HG02642 (cell line): Measurements from ENCODE around the gene PTPRD.

ENCODE experiments used
- ATAC-seq: cut with Tn5 transposase; IDR thresholded peaks from one replicate; pipeline ENCODE4 v1.9.1; 2021; ENCODE audit warnings: mild to moderate bottlenecking; ENCODE audit not compliant: unreplicated experiment, poor library complexity

Gene PTPRD

GRCh38 chr9:8895861-8896224, 1717.0 kb downstream of the PTPRD start:
- no peak for ATAC-seq

DNA sequence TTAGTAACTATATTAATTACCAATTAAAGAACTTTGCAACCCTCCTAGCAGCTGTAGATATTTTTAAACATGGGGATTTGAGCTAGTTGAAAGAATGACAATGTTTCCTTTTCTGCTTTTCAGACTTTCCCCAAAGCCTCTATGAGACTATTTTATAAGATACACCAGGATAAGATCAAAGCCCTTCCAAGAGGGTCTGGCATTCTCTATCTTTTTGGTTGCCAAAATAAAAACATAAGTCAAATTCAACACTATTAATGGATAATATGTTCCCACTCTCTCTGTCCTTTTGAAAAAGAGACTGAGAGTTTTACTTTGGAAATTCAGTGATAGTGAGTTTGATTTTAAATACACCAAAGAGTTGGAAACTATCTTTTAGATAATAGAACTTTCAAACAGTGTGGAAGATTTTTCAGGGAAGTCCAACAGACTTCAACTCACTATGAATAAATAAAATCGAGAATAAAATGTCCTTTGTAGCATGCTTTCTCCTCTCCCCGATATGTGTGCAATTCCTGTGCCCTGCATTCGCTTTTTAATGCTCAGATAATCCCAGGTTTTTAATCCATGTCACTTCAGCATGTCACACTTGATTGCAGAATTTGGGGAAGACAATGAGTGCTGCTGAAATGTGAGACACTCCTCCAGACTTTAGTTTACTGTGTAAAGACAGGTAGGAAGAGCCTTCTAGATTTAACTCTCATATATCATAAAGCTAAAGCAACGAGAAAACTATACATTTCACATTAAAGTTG, 1717.5 kb downstream of the PTPRD start:
- no peak for ATAC-seq

DNA sequence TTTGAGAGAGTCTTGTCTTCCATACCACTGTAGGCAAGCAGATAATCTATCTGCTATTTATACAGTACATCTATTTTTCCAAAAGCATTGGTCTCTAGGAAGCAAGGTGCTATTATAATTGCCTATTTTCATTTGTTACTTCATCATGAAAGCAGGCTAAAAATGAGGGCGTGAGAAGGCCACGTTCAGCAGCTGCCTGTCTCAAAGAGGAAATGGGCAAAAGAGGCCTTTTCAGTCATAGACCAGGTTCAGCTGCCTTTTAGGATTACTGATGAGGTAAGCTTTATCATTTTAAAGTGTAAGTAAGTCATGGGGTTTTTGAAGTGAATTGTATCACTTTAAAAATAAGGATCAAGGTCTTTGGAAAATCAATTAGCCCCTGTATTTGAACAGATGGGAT, 1722.1 kb downstream of the PTPRD start:
- ATAC-seq = no peak

DNA sequence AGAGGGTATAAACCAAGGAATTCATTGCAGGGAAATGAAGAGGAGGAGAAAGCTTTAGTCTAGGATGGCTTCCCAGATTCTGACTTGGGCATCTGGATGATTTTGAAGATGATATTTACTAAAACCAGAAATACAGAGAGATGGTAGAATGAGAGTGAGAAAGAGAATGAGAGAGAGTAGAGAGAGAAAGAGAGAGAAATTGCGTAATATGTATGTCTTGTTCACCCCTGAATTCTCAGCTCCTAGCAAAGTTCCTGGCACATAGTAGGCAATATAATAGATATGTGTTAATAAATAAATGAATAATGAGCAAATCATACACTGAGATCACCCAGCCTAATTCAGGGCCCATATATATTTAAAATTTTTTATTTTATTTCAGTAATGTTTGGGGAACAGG, 1723.7 kb downstream of the PTPRD start:
- no peak for ATAC-seq

DNA sequence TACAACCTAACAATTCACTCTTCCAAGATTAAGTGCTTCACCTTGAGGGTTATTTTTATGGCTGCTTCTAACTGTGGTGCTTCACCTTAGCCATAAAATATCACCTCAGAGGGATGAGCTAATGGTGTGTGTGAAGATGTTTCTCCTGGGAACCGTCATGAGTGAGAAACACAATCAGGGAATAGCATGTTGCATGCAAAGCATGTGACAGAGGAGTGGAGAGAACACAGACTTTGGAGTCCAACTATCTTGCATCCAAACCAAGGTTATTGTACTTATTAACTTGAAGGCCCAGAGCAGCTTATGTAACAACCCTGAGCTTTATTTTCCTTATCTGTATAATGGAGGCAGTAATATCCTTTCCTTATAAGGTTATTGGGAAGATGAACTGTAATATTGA, 1724.2 kb downstream of the PTPRD start:
- ATAC-seq = no peak

DNA sequence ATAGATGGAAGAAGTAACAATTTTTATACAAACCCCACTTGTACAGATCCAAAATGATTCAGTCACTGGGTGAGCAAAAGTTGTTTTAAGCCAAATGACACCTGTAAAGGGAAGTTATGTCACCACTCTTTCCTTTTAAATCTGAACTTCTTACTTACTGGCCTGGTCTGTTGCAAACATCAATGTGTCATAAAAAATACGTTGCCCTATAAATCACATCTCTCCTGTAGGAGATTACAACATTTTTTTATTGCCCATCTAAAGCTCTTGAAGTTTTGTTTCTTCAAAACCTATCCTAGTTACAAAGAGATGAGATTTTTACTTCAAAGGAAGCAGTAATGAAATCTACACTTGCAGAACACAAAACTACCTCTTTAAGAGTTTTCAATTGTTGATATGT, 1725.4 kb downstream of the PTPRD start:
- no peak for ATAC-seq

DNA sequence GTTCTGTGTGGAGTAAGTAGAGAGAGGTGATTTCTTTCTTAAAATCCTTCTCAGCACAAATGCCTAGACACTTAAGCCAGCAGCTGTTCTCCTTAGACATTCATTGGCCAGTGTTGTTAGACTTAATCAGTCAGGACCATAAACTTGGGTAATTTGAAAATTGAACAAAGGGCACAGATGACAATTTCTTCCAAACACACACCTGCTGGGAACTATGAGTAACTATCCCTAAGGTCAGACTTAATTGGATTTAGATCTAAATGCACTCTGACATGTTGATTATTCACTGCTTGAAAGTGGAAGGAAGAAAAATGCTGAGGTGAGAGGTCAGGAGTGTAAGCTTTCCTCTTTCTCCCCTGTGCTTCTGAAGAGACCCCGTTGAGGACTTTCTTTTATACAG, 1729.5 kb downstream of the PTPRD start:
- no peak for ATAC-seq

GRCh38 chr9:8880060-8880459, 1732.7 kb downstream of the PTPRD start:
- no peak for ATAC-seq

DNA sequence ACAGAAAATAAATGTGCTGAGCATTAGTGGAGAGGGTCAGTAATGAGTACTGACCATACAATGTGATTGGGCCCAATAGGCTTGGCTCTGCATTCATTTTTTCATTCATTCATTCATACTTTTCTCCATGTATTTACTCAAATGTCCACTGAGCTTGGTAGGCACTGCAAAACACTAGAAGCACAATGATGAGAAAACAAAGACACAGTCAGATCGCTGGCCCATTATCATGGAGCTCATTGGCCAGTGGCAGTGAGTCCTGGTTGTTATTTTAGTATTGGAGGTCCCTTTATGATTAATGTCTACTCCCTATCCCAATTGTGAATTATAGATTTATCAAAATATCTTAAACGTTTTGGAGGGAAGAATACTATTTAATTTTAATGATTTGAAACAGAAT, 1733.5 kb downstream of the PTPRD start:
- no peak for ATAC-seq

GRCh38 chr9:8877753-8878494, 1734.9 kb downstream of the PTPRD start:
- no peak for ATAC-seq

GRCh38 chr9:8876303-8876702, 1736.5 kb downstream of the PTPRD start:
- no peak for ATAC-seq

- ATAC-seq = no peak
Observed at GRCh38 chr9:8874482-8874881, 1738.3 kb downstream of the PTPRD start.

- no peak for ATAC-seq
Observed at GRCh38 chr9:8872802-8873201, 1740.0 kb downstream of the PTPRD start.

- no peak for ATAC-seq
Observed at GRCh38 chr9:8871796-8872445, 1740.9 kb downstream of the PTPRD start.

- ATAC-seq = no peak
Observed at GRCh38 chr9:8871396-8871795, 1741.4 kb downstream of the PTPRD start.

DNA sequence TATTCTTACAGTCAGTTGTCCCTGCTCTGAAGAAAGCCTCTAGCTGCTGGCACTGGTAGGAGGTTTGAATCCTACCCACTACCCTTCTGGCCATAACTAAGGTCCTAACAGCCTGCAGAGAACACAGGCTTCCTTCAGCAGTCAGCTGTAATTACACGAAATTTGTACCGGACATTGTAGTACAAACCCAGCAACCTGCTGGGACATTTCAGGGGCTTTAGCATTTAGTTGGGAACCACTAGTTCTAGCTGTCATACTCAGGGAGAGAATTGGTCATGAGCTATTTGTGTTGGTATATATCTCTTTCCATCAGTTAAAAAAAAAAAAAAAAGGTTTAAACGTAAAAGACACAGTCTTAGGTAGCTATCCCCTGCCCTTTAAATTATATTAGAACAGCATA, 1743.0 kb downstream of the PTPRD start:
- no peak for ATAC-seq

DNA sequence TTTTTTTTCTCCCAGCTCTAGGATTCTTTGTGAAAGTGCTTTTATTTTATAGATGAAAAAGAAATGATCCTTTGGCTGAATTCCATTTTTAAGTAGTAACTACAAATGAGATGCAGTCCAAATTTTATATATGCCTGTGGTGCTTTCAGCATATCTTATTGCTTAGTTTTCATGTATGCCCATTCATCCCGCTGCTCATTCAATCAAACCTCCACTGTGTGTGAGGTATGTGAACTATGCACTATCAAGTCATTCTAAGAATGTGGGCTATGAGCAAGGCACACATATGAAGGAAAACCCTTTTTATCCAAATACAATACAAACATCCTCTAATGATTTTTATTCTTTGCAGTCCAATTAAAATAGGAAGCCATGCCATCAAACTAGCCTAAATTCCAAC, 1744.2 kb downstream of the PTPRD start:
- ATAC-seq = no peak

- no peak for ATAC-seq
Observed at GRCh38 chr9:8867148-8867547, 1745.7 kb downstream of the PTPRD start.

- ATAC-seq = no peak
Observed at GRCh38 chr9:8864545-8864896, 1748.3 kb downstream of the PTPRD start.

- no peak for ATAC-seq
Observed at GRCh38 chr9:8863886-8864544, 1748.8 kb downstream of the PTPRD start.

DNA sequence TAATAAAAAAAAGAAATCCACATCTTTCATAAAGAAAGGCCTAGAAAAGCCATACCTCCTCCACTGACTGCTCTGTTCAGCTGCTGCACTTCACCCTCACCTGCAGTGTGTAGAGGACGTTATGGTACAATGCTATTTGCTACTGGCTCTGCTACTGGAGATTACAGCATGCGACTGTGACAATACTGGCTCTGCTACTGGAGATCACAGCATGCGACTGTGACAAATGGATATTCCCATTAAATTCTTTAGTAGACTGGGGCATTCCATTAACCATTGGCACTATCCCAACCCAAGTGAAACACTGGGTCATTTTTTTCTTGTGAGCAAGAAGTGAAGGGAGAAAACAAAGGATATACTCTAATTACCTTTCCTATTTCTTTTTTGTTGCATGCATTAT, 1749.7 kb downstream of the PTPRD start:
- no peak for ATAC-seq
